GM13976 (cell line): ENCODE data around the gene PSME3IP1.

ENCODE experiments used
- DNase-seq: peaks from one replicate; pipeline ENCODE4 v3.0.0; 2012; ENCODE audit warnings: low spot score
- in situ Hi-C: fragments of 300-500 bp; cut with MboI; formaldehyde crosslinking; loops from one replicate; pipeline ENCODE4 v1.12.0; 2022; ENCODE audit warnings: low sequenced_read_pairs, mixed read lengths, inconsistent platforms; ENCODE audit not compliant: unreplicated experiment
- TF ChIP-seq, protein P1 (sequence below): IDR thresholded peaks from 2 replicates; pipeline ENCODE4 v1.5.1; 2012; ENCODE audit warnings: borderline replicate concordance, mild to moderate bottlenecking; ENCODE audit not compliant: insufficient read depth; ENCODE audit errors: extremely low read depth, missing control alignments, control extremely low read depth

The PSME3IP1 gene

DNA sequence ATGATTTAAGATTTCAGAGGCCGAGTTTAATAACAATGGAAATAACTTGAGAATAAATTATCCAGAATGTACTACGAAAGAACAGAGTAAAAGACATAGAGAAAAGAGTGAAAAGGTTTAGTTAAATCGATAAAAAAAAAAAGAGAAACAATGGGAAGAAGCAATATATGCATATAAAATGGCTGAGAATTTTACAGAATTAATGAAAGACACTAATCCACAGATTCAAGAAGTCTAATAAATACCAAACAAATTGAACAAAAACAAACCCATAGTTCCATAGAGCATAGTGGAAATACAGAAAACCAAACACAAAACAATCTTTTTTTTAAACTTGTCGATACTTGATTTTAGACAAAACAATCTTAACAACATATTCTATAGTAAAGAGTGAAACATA, 1.7 kb downstream of the PSME3IP1 start:
- DNase-seq = no peak
- TF ChIP-seq, protein P1, sequence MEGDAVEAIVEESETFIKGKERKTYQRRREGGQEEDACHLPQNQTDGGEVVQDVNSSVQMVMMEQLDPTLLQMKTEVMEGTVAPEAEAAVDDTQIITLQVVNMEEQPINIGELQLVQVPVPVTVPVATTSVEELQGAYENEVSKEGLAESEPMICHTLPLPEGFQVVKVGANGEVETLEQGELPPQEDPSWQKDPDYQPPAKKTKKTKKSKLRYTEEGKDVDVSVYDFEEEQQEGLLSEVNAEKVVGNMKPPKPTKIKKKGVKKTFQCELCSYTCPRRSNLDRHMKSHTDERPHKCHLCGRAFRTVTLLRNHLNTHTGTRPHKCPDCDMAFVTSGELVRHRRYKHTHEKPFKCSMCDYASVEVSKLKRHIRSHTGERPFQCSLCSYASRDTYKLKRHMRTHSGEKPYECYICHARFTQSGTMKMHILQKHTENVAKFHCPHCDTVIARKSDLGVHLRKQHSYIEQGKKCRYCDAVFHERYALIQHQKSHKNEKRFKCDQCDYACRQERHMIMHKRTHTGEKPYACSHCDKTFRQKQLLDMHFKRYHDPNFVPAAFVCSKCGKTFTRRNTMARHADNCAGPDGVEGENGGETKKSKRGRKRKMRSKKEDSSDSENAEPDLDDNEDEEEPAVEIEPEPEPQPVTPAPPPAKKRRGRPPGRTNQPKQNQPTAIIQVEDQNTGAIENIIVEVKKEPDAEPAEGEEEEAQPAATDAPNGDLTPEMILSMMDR = no peak
- in situ Hi-C loops = no loop called here

DNA sequence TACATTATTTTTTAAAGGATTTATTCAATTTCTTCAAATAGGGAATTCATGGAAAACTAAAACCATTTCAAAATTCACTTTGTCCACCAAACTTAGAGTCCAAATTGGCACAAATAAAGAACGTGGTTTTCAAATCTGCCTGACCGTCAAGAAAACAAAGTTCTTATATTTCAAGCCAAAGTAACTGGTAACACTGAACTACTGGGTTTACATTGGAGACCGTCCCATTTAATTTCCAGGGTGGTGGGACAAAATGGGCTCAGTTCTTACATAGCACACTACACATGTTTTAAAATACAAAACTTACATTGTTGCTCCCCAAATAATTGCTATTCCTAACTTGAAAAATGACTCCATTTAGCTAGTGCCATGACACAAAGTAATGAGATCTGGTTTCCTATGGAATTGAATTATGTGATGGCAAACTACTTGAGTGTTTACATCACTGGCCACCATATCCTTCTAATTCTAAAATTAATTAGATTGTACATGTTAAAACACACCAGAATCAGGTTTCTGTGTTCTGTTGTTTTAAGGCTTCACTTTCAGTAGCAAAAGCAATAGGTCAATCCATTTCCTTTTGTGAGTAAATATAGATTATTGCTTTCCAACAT, 6.5 kb downstream of the PSME3IP1 start:
- in situ Hi-C loops = no loop called here
- TF ChIP-seq, protein P1 = no peak
- DNase-seq = no peak

DNA sequence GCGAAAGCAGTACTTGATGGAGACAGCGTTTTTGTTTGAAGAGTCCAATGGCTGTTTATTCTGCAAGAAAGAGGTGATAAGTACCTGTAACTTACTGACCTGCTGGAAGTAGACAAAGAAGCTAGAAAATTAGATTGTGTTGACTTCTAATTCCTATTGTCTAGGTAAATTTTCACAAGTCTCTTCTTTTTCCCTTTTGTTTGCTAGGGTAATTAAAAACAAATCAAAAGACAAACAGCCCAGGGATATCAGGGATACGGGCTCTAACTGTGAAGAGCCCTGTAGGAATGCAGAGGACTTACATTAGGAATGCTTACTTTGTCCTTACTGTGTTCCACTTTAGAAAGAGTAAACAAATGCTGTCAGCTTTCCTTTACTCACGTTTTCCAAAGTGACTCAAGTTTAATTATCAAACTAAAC, 7.0 kb downstream of the PSME3IP1 start:
- TF ChIP-seq, protein P1 = no peak
- DNase-seq = no peak
- in situ Hi-C loops = no loop called here

DNA sequence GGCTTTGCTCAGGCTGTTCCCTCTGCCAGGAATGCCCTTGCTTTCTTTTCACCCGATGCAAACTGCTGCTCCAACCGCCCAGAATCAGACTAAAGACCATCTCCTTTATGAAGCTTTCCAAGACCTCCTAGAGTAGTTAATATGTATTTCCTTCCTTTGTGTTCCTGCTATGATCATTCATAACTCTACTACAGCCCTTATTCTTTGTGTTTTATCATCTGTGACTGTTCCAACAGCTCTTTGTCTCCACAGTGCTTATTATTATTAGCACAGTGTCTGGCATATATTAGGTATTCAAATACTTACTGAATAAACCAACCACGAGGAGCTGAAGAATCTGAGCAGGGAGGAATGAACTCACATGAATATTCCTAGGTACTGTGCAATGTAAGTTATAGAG, 7.6 kb downstream of the PSME3IP1 start:
- in situ Hi-C loops = no loop called here
- no peak for DNase-seq
- TF ChIP-seq, protein P1 = no peak

DNA sequence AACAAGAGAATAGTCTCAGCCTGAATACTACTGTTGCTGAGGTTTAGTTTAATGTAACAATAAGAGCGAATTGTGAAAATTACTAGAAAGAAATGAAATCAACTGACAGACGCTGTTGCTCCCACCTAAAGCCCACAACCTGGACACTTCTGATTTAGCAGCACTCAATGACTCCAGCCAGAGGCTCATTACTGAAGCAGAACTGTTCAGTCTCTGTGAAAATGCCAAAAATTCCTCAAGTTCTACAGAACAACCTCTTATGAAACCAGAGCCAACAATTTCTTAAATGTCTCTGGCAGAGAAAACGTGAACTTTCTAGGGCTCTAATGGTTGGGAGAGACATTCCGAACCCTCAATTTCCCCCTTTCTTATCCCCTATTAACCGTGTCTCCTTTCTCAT, 9.9 kb downstream of the PSME3IP1 start:
- TF ChIP-seq, protein P1 = no peak
- DNase-seq = no peak
- in situ Hi-C loops = no loop called here

DNA sequence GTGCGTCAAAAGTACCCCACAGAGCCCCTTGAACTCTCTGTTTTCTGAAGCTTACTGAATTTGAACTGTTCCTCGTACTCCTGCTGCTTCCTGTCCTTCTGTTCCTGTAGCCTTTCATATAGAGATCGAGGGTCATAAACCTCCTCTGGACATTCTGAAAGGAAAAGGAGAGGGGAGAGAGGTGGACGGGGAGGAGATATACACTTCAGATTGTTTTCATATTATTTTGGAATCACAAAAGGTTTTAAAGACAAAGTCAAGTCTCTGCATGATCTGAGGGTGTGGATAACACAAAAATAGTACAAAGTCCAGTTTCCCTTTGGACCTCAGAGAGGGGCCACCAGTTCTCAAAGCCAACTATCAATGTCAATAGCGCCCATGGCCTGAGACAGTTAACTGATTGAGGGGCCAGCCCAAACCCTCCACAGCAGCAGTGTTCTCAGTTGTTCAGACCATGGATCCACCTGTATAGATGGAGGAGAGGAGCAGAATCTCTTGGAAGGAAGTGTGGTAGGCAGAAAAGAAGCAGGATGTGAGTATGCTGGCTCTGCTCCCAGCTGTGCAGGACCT, 13.0 kb downstream of the PSME3IP1 start:
- in situ Hi-C loops = no loop called here
- TF ChIP-seq, protein P1 = no peak
- no peak for DNase-seq

DNA sequence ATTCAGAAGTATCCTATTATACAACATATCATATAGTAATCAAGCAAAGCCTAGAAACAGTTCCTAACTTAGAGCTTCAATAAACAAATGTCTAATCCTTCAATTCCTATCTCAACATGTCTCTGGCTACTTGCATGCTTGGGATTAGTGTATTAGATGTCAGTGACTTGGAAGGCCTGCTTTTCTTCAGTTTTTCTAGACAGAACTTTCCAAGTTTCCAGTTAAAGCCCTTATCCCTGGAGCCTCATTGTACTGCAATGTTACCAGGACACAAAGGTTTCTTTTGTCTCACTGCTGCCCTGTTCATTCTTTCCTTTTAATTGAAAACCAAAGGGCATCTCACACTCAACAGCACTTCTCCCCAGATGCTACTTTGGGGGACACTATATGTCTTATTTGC, 16.5 kb downstream of the PSME3IP1 start:
- in situ Hi-C loops = loop anchor here (10.0 kb wide), 1 partner anchor 75 kb away; the partner anchor contains the start of gene CPNE2
- TF ChIP-seq, protein P1 = no peak
- no peak for DNase-seq
